ENCODE data around the gene DYSF. TPM values are rescaled to one million over a fixed set of nuclear protein-coding genes. Genes with fewer than 3 reads are reported as not detected.
A peak's percentile ranks its signal among the peaks of the same experiment; 100 is the strongest.
"Not testable (repeated sequence)": the region's sequence is repeated elsewhere in the genome, so short reads cannot be mapped to it uniquely, and the experiment has no call there.

The DYSF gene
- total RNA-seq, 1 donor from 2014 or later: 85.9 TPM

DNA sequence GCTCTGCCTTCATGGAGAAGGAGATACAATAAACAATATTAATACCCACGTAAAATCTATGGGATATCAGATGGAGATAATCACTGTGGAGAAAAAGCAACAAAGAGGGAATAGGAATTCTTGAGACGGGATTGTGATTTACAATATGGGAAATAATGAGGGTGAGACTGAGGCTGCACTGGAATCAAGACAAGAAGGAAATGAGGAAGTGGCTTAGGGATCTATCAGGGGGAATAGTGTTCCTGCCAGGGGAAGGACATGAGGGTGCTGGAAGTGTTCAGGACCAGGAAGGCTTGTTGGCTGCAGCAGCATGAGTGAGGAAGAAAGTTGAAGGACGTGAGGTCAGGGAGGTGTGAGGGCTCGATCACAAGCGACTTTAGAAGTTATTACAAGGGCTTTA lies 182.4 kb downstream of the DYSF start:
- DNase-seq (ENCODE audit: low read depth in 2 of 2): no peak

DNA sequence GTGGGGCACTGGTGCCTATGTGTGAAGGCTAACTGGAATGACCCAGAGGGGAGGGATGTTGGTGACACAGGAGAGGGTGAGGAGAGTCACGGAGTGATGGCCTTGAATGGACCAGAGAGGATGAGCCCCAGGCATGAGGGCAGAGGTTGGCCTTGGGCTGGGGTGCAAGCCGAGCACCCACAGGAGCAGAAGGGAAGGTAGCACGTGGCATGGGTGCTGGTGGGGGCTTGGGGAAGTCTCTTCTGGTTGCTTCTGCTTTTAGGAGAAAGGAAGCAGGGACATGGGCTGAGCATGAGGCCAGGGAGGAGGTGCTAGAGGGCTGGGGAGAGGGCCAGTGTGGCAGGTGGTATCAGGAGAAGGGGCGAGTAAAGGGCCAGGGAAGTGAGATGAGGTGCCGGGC lies 183.8 kb downstream of the DYSF start:
- no peak for DNase-seq (ENCODE audit: low read depth in 2 of 2)

DNA sequence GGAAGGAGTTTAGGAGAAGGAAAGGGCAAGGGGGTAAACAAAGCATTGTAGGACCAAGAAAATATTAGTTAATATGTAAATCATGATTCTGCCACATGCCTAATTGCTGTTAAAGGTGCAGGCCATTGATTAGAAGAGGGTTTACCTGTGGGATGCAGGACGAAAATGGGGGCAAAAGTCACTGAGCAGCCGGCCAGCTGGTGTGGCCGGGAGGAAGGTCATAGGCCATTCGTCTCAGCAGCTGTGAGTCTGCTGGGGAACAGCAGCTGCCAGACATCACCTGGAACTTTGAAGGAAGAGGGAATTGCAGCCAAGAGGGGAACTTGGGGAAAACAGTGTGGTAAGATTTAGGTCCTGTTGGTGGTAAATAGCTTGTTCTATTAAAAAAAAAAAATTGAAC lies 184.4 kb downstream of the DYSF start:
- no peak for DNase-seq (ENCODE audit: low read depth in 2 of 2)

DNA sequence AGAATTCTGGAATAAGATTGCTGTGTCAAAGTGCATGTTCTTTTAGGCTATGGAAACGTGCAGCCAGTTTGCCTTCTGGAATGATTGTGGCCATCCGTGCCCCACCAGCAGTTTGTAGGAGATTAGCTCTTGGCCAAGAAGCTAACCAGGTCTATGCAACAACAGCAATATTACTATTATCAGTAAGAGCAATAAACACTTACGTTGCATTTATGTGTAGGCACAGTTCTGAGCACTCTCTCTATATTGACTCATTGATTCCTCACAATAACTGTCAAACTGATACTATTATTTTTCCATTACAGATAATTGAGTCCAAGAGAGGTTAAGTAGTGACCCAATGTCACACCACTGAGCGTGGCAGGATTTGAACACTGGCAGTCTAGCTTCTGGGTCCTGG lies 186.4 kb downstream of the DYSF start:
- no peak for DNase-seq (ENCODE audit: low read depth in 2 of 2)

DNA sequence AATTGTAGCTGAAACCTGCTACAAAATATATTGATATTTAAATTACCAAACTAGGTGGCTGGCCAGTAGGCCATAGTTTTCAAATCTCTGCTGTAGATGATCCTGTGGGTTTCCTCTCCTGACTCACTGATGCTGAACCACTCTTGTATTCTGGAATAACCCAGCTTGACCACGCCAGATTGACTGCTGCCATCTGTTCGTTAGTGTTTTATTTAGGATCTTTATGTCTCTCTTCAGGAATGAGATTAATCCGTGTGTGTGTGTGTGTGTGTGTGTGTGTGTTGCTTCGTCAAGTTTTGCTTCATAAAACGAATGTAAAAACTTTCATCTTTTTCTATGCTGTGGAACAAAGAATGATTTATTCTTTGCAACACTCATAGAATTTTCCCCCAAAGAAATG lies 187.1 kb downstream of the DYSF start:
- DNase-seq (ENCODE audit: low read depth in 2 of 2): no peak

DNA sequence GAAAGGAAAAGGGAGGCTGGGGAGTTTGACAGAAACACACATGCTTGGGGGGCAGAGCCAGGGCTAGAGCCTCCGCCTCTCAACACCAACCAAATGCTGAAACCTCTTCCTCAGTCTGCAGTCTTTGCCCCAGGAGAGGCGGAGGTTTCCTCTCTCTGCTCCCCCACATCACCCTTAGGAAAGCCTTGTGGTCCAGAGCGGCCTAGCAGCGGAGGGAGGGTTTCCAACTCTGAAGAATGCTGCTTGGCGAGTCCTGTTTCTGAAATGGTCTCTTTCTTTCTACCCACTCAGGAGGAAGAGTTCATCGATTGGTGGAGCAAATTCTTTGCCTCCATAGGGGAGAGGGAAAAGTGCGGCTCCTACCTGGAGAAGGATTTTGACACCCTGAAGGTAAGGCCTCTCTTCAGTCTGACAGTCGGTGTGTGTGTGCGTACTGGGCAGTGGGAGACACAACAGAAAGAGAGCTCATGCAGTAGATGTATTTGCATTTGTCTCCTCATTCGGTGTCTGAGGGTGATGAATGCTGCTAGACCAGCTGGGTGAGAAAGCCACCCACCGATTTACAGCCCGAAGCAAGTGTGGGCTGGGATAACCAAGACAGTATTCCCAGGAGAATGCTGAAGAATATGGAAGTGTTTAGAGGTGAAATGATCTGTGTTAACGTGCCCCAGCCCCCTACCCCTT lies 190.5 kb downstream of the DYSF start:
- DNase-seq (ENCODE audit: low read depth in 2 of 2): no peak

DNA sequence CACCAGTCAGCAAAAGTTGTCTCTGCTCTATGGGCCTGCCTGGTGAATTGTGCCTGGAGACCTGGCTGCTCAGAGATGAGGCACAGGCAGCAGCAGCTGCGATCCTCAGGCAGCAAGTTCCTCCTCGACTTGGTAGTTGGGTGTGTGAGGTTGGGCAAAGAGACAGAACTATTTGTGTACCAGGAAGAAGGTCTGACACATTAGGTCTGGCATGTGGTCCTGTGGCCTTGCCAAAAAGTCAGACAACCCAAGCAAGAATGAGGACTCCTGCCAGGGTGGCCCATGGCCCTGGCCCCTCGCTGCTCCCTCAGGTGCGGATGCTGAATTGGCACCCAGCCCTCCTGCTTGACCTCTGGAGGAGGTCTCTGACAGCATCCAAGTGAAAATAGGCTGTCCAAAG lies 192.7 kb downstream of the DYSF start:
- peak in 1 of 2 donors; percentile 44 for DNase-seq (ENCODE audit: low read depth in 2 of 2)

DNA sequence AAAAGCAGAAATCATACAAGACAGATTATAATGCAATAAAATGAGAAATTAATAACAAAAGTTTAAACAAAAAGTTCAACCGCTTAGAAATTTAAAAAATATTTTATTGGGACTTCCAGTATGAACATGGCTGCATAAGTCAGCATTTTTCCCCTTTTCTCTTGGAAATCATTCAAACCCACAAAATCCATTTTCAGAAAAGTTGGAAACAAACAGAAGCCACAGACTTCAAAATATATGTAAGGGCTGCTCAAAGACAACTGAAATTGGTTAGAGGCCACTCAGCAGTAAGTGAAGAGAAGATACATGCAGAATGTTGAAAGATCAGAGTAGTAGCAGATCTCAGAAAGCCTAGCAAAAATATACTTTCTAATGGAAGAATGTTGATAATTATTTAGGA lies 194.0 kb downstream of the DYSF start:
- no peak for DNase-seq (ENCODE audit: low read depth in 2 of 2)

DNA sequence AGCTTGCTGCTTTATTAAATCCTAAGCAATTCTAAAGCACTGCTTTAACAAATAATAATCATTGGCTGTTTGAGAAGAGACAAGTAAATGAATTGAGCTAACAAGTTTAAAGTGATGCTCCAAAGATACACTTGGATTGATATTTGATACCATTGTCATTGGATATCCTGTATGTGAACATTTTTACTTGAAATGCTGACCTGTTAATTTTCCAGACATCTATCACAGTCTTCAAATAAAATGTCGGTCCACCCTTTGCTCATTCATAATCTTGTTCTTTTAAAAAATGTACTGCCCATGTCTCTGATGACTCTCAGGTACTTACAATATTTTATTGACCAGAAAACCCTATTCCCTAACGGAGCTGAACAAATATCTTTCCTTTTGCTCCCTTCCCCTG lies 202.1 kb downstream of the DYSF start:
- no peak for DNase-seq (ENCODE audit: low read depth in 2 of 2)

DNA sequence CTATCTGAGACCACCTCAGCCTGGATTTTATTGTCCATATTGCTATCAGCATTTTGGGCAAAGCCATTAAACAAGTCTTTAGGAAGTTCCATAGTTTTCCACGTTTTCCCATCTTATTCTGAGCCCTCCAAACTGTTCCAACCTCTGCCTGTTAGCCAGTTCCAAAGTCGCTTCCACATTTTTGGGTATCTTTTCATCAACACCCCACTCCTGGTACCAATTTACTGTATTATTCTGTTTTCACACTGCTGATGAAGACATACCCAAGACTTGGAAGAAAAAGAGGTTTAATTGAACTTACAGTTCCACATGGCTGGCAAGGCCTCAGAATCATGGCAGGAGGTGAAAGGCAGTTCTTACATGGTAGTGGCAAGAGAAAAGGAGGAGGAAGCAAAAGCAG lies 204.9 kb downstream of the DYSF start:
- DNase-seq (ENCODE audit: low read depth in 2 of 2): not testable (repeated sequence)

DNA sequence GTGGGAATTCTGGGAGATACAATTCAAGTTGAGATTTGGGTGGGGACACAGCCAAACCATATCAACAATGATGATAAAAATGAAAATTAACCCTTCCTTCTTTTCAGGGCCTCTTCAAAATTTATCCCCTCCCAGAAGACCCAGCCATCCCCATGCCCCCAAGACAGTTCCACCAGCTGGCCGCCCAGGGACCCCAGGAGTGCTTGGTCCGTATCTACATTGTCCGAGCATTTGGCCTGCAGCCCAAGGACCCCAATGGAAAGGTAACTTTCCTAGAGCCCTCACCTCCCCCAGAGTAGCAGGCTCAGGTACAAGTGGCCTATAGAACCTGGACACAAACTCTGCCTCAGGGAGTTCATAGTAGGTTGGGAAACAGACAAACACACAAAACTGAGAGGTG lies 205.4 kb downstream of the DYSF start:
- DNase-seq (ENCODE audit: low read depth in 2 of 2): no peak

DNA sequence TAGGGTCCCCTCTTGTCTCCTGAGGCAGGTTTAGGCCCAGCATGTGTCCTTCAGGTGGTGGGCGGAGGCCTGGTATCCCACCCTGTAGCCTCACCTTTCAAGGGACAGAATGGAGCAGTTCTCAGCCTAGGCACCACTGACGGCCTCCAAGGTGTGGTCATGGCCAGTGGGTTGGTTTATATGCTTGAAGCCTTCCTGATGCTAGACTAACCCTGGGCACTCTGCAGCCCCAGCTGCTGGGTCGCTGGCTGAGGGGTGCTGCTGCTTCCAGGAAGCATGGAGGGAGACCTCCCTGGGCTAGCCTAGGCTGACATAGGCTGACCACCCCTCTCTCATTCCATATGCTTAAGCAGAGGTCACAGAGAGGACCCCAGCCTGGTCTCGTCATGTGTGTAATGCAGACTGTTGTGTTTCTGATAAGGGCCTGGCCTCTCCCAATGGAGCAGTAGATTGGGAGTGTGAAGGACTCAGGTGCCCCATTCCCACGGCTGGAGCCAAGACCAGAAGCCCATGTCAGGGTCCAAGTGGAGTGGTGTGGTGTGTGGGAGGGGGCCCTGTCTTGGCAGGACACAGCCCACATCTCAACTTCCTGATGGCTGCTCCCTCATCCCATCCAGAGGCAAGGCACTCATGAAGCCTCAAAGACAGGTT lies 206.6 kb downstream of the DYSF start:
- no peak for DNase-seq (ENCODE audit: low read depth in 2 of 2)

DNA sequence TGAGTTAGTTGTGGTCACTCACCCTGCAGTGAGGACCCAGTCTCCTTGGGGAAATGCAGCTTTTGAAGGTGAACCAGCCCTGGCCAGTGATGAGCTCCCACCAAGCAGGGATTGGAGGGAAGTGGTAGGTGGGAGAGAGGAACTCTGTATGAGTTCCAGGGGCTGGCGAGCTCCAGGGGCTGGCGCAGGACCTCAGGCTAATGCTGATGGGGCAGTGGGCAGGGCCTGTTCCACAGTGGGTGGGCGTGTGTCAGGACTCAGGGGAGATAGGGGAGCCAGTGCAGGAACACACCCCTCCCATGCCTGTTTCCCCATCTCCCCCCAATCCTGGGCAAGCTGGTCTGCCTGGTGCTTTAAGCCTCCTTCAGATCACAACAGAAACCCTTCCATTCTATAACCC lies 208.4 kb downstream of the DYSF start:
- no peak for DNase-seq (ENCODE audit: low read depth in 2 of 2)

DNA sequence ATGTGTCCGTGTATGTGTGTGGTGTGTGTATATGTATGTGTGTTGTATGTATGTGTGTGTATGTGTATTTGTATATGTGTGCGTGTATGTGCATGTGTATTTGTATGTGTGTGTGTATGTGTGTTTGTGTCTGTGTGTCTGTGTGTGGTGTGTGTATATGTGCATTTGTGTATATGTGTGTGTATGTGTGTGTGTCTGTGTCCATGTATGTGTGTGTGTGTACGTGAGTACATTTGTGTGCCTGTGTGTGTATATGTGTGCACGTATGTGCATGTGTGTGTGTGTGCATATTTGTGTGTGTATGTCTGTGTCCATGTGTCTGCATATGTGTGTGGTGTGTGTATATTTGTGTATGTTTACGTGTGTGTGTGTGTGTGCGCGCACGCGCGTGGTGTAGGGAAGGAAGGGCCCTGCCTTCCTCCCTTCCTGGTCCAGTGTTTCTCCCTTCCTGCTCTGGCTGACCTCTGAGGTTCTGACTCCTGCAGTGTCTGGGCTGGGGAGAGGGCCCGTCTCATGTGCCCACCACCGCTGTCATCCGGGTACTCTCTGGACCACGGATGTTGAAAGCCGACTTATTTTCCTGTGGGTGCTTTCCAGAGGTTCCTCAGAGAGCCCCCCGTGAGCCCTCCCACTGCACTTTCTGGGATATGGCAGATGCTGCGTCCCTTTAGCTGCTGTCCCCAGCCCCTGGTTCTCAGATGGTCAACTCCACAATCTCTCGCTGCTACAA lies 209.5 kb downstream of the DYSF start:
- no peak for DNase-seq (ENCODE audit: low read depth in 2 of 2)

DNA sequence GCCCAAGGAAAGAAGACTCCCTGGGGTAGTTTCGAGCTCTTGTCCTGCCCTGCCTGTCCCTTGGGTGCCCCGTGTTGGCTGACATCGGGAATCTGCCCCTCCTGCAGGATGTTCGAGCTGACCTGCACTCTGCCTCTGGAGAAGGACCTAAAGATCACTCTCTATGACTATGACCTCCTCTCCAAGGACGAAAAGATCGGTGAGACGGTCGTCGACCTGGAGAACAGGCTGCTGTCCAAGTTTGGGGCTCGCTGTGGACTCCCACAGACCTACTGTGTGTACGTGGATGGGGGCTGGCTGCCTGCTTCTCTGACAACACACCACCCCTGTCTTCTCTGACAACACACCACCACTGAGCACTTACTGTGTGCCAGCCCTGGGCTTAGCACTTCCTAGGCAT lies 210.8 kb downstream of the DYSF start:
- no peak for DNase-seq (ENCODE audit: low read depth in 2 of 2)

DNA sequence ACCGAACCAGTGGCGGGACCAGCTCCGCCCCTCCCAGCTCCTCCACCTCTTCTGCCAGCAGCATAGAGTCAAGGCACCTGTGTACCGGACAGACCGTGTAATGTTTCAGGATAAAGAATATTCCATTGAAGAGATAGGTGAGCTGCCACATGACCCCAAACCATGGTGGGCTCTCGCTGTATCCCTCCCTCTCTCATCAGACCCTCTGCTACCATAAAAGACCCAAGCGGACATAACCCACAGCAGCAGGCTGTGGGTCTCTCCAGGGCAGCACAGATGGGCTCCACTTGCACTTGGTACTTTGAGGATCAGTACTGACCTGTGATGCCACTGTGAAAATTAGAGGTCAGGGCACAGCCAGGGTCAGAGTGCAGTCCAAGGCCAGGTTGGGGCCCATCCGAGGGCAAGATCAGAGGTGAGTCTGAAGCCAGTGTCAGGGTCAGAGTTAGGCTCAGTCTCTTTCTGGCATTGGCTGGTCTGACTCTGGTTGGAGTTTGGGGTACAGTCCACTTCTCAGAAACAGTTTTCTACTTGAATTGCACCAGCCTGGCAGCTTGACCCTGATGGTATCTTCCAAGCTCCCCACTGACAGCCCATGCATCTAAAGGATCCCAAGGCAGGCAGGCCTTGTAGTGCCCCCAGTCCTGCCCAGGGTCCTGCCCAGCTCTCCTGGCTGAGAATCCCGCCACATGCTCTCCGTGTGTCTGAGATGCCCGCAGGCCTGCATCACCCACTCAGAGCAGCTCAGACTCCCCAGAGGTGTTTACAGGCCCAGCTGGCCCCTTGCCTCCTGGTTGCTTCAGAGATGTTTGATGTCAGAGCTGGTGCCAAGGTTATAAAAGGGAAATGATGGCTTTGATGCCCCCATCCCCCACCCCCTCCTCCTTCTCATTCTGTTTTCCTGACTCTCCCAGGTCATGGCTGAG lies 212.1 kb downstream of the DYSF start:
- no peak for DNase-seq (ENCODE audit: low read depth in 2 of 2)

DNA sequence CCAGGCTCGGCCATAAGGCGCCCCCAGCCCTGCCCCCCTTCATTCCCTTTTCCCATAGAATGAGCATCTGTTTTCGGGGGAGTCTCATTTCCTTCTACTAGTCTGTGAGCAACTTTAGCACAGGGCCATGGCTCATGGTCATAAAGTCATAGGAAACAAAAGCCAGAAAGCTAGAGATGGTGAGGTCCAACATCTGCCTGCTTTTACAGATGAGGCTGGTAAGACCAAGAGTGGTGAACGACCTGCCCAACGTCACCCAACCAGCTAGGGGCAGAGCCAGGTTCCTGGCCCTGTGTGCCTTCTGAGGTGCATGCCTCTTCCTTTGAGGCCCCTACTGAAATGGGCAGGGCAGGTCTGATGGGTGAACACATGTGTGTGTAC lies 212.7 kb downstream of the DYSF start:
- DNase-seq (ENCODE audit: low read depth in 2 of 2): no peak

DNA sequence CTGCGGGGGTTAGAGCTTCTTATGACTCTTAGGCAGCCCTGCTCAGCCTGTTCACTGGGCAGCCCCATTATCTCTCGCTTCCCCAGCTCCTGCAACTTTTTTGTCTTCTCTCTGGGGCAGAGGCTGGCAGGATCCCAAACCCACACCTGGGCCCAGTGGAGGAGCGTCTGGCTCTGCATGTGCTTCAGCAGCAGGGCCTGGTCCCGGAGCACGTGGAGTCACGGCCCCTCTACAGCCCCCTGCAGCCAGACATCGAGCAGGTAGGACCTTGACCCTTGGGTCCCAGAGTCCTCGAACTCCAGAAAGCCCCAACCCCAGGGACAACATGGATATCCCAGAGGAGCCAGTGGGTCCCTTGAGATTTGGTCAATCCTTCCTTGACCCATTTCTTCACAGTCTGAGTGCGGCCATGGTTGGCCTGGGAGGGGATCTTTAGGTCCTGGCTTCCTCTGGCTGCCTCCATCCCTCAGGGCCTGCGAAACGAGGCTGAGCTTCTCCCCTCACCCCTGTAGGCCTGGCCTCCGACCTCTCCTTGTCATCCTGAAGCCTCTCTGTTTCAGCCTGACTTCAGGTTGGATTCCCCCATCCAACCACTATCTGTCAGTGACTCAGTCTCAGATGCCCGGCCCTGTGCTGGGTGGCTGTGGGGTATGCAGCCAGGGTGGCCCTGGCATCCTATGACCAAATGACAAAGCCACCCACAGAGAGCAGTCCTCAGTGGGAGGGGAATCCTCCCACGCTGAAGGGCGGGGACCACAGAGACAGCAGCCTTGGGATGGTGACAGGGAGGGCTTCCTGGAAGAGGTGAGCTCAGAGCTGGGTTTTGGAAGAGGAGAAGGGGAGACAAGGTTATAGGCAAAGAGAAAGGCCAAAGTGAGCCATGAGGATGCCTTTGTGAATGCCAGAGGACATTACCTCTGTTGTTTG lies 214.2 kb downstream of the DYSF start:
- no peak for DNase-seq (ENCODE audit: low read depth in 2 of 2)

DNA sequence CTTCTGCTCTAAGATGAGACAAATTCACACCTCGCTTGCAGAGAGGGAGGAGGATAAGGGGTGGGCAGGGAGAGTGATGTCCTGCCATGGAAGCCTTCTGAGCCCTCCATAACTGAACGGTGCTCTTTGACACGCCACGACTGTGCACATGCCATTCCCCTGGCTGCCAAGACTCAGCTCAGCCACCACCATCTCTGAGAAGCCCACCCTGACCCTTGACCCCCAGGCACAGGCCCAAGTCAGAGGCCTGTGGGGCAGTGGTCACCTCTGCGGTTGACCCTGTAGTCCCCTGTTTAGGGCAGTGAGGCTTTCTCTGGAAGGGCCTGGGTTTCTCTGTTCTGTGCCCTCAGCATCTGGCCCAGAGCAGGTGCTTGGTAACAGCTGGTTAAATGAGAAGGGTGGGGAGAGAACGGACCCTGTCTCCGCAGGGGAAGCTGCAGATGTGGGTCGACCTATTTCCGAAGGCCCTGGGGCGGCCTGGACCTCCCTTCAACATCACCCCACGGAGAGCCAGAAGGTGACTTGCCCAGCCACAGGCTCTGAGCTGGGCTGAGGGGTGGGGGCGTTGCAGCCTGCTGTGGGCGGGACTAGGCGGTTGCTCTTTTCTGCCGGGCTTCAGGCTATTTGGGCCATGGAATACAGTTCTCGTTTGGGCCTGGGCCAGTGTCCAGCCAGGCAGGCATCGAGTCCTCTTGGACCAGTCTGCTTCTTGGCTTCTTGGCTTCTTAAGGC lies 215.1 kb downstream of the DYSF start:
- no peak for DNase-seq (ENCODE audit: low read depth in 2 of 2)

DNA sequence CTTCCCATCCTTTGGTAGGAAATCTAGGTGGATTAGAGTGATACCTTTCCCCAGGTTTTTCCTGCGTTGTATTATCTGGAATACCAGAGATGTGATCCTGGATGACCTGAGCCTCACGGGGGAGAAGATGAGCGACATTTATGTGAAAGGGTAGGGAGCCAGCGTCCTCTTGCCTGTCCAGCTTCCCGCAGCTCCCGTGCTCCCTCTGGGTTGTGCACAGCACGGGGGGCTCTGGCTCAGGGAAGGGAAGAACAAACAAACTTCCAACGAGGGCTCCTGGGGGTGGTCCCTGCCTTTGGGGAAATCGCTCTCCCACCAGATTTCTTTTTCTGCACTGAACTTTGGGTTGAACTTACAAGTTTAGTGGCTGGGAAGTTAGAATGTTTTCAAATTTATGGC lies 215.7 kb downstream of the DYSF start:
- no peak for DNase-seq (ENCODE audit: low read depth in 2 of 2)
